Skeletal muscle satellite cell (primary cell): Measurements from ENCODE around the gene FNTB.
"Not testable (repeated sequence)": the region's sequence is repeated elsewhere in the genome, so short reads cannot be mapped to it uniquely, and the experiment has no call there.

Source experiments
- H3K27me3 ChIP-seq: 2 replicates; pipeline ENCODE4 v1.7.0; 2013; ENCODE audit warnings: low read length; ENCODE audit not compliant: control insufficient read depth, insufficient read depth
- H3K36me3 ChIP-seq: 2 replicates; pipeline ENCODE4 v1.7.0; 2013; ENCODE audit warnings: mild to moderate bottlenecking, control low read depth, low read length; ENCODE audit not compliant: insufficient read depth
- H3K4me1 ChIP-seq: 2 replicates; pipeline ENCODE4 v1.7.0; 2013; ENCODE audit warnings: low read length; ENCODE audit not compliant: control insufficient read depth, insufficient read depth
- H3K4me2 ChIP-seq: 2 replicates; pipeline ENCODE4 v1.7.0; 2013; ENCODE audit warnings: mild to moderate bottlenecking, low read length
- H3K4me3 ChIP-seq: 2 replicates; pipeline ENCODE4 v1.7.0; 2013; ENCODE audit warnings: low read length
- H3K9ac ChIP-seq: 2 replicates; pipeline ENCODE4 v1.7.0; 2013; ENCODE audit warnings: mild to moderate bottlenecking, low read depth, low read length, moderate library complexity
- H3K9me3 ChIP-seq: replicated peaks from 2 replicates; pipeline ENCODE4 v1.7.0; 2013; ENCODE audit warnings: mild to moderate bottlenecking, control low read depth, low read length

Gene FNTB

GRCh38 chr14:65027127-65027799 lies 40.6 kb downstream of the FNTB start:
- no peaks in the 10 kb centered on the region for H3K4me1 ChIP-seq
- no peaks in the 10 kb centered on the region for H3K9me3 ChIP-seq
- no peaks in the 10 kb centered on the region for H3K27me3 ChIP-seq
- H3K9ac ChIP-seq, result no peak overlapping the region
- no peak overlapping the region for H3K4me3 ChIP-seq
- H3K4me2 ChIP-seq, result no peak overlapping the region
- peaks cover 16% of the 10 kb centered on the region for H3K36me3 ChIP-seq

GRCh38 chr14:65028937-65029336 lies 42.2 kb downstream of the FNTB start:
- Histone ChIP-seq H3K4me1 (no peaks in the 10 kb centered on the region), H3K36me3 (peaks cover 22% of the 10 kb centered on the region), H3K4me3 (no peak overlapping the region), H3K27me3 (no peaks in the 10 kb centered on the region), H3K4me2 (no peak overlapping the region), H3K9ac (no peak overlapping the region), H3K9me3 (no peaks in the 10 kb centered on the region)

- not testable (repeated sequence) for H3K27me3 ChIP-seq, H3K4me1 ChIP-seq, H3K9ac ChIP-seq, H3K4me3 ChIP-seq, H3K9me3 ChIP-seq, H3K4me2 ChIP-seq
- H3K36me3 ChIP-seq, result peaks cover 22% of the 10 kb centered on the region
Measured at GRCh38 chr14:65031321-65031720, 44.6 kb downstream of the FNTB start.

- Histone ChIP-seq H3K4me1 (no peaks in the 10 kb centered on the region), H3K36me3 (peaks cover 16% of the 10 kb centered on the region), H3K4me3 (no peak overlapping the region), H3K9ac (no peak overlapping the region), H3K4me2 (no peak overlapping the region), H3K9me3 (no peaks in the 10 kb centered on the region), H3K27me3 (no peaks in the 10 kb centered on the region)
Measured at GRCh38 chr14:65032319-65032718, 45.6 kb downstream of the FNTB start.

DNA sequence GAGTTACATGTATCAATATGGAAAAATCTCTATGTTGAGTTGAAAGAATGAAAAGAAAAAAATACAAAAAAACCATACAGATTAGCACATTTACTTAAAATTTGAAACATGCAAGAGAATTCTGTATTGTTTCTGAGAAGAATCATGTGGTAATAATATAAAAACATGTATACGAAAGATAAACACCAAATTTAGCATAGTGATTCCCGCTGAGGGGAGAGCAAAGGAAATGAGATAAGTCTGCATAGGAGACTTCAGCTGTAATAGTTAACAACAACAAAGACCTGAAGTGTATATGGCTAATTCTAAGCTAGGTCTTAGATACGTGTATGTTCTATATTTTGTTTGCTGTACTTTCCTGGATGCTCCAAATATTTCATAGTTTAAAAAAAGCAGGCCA lies 46.5 kb downstream of the FNTB start:
- H3K27me3 ChIP-seq, result no peaks in the 10 kb centered on the region
- H3K4me1 ChIP-seq, result no peaks in the 10 kb centered on the region
- no peak overlapping the region for H3K4me3 ChIP-seq
- no peak overlapping the region for H3K4me2 ChIP-seq
- peaks cover 9% of the 10 kb centered on the region for H3K36me3 ChIP-seq
- no peaks in the 10 kb centered on the region for H3K9me3 ChIP-seq
- no peak overlapping the region for H3K9ac ChIP-seq

DNA sequence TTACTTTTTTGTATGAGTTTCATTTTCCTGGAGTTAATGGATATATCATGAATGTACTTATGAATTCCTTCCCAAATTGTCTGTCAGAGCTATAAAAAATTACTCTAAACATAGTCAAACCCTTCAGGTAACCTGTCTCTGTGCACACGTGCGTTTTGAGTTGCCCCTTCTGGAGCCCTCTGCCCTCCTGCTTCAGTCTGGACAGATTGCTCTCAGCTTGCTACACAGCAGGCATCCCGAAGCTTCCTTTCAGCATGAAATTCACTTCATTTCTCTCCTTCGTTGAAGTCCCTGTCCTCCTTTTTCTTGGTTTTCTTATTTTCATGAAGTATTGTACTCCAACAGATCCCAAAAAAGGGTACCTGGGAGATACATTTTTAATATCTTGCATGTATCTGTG lies 47.3 kb downstream of the FNTB start:
- Histone ChIP-seq H3K4me2 (no peak overlapping the region), H3K4me3 (no peak overlapping the region), H3K36me3 (peaks cover 9% of the 10 kb centered on the region), H3K9me3 (no peaks in the 10 kb centered on the region), H3K9ac (no peak overlapping the region), H3K27me3 (no peaks in the 10 kb centered on the region), H3K4me1 (no peaks in the 10 kb centered on the region)

GRCh38 chr14:65035049-65035448 lies 48.4 kb downstream of the FNTB start:
- H3K9me3 ChIP-seq, result no peaks in the 10 kb centered on the region
- H3K4me3 ChIP-seq, result no peak overlapping the region
- H3K36me3 ChIP-seq, result peaks cover 9% of the 10 kb centered on the region
- H3K9ac ChIP-seq, result no peak overlapping the region
- H3K27me3 ChIP-seq, result no peaks in the 10 kb centered on the region
- H3K4me2 ChIP-seq, result no peak overlapping the region
- no peaks in the 10 kb centered on the region for H3K4me1 ChIP-seq

DNA sequence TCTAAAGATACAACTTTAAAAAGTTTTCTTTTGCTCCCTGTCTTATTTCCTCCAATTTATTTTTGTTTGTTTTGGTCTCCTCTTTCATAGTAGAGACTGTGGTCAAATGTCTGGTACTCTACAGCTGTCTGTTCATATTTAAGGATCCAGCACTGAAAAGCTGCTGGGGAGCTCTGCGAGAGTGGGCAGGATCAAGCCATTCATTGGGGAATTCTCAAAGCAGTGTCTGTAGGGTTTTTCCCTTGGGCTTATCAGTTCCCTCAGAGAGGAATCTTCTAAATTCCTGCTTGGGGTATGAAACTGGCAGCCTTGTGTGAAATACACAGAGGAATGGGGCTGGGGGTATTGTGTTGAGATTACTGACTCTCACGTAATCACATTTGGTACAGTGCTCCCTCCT lies 52.3 kb downstream of the FNTB start:
- no peak overlapping the region for H3K9ac ChIP-seq
- no peak overlapping the region for H3K4me2 ChIP-seq

DNA sequence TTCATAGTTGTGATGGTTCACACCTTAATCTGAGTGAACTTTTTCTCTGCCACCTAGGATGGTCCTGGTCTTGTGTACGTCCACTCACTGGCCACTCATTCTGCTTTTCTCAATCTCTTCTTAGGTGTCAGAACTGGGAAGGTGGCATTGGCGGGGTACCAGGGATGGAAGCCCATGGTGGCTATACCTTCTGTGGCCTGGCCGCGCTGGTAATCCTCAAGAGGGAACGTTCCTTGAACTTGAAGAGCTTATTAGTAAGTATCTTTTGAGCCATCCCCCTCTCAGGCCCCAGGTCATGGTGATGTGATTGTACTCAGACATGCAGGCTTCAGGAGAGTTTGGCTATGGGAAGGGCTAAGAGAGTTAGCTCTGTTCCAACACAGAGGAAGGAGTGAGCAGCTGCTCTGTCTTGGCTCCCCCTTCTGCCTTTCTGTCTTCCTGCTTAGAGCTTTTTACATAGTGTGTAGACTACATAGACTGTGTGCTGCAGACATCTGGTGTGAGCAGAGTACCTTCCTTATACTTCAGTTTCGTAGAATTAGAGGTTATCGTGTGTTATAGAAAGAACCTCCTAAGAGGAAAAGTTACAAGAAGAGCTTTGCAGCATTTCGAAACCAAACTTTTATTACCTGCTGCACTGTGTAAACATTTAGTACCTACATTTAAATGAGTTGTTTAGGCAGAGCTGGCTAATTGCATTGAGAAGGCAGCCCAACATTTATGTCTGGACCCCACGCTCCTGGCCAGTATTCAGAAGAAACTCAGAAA lies 54.2 kb downstream of the FNTB start:
- no peak overlapping the region for H3K4me3 ChIP-seq
- no peaks in the 10 kb centered on the region for H3K9me3 ChIP-seq
- no peak overlapping the region for H3K9ac ChIP-seq
- peaks cover 6% of the 10 kb centered on the region for H3K36me3 ChIP-seq
- no peaks in the 10 kb centered on the region for H3K4me1 ChIP-seq
- no peaks in the 10 kb centered on the region for H3K27me3 ChIP-seq
- H3K4me2 ChIP-seq, result no peak overlapping the region

More for the DNA sequence above, 52.3 kb downstream of the FNTB start:
- no peaks in the 10 kb centered on the region for H3K9me3 ChIP-seq
- no peaks in the 10 kb centered on the region for H3K27me3 ChIP-seq
- no peak overlapping the region for H3K4me3 ChIP-seq
- no peaks in the 10 kb centered on the region for H3K4me1 ChIP-seq
- H3K36me3 ChIP-seq, result peaks cover 2% of the 10 kb centered on the region

GRCh38 chr14:65041434-65041915 lies 54.8 kb downstream of the FNTB start:
- Histone ChIP-seq H3K9me3 (no peaks in the 10 kb centered on the region), H3K27me3 (no peaks in the 10 kb centered on the region), H3K9ac (no peak overlapping the region), H3K36me3 (peaks cover 6% of the 10 kb centered on the region), H3K4me3 (no peak overlapping the region), H3K4me2 (no peak overlapping the region), H3K4me1 (no peaks in the 10 kb centered on the region)

DNA sequence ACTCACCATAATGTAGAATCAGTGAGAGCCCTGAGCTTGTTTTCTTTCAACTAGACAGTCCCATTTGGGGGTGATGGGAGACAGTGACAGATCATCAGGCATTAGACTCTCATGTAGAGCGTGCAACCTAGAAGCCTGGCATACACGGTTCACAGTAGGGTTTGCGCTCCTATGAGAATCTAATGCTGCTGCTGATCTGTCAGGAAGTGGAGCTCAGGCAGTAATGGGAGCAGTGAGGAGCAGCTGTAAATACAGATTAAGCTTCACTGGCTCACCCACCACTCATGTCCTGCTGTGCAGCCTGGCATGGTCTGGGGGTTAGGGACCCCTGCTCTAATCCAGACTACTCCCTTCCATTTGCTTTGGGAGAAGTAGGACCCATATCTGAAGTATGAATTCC lies 55.6 kb downstream of the FNTB start:
- Histone ChIP-seq H3K9ac (no peak overlapping the region), H3K4me2 (no peak overlapping the region), H3K36me3 (peaks cover 6% of the 10 kb centered on the region), H3K27me3 (no peaks in the 10 kb centered on the region), H3K4me3 (no peak overlapping the region), H3K9me3 (no peaks in the 10 kb centered on the region), H3K4me1 (no peaks in the 10 kb centered on the region)
